Panc1 (cell line): ENCODE results near the gene ADAMTS13. TPM values are rescaled to one million over a fixed set of nuclear protein-coding genes. Genes with fewer than 3 reads are reported as not detected.

ENCODE experiments used
- ATAC-seq: fragments of 200-7000 bp; cut with Tn5 transposase; 2 replicates; pipeline ENCODE4 v1.9.1; 2020; ENCODE audit warnings: mild to moderate bottlenecking, moderate library complexity
- BruUV-seq: library from RNA; stranded (reverse); fragments of 400-500 nt; replicated peaks from 2 replicates; lab custom pipeline; 2021; lab: Mats Ljungman, UMichigan
- CTCF ChIA-PET: fragments of 300-600 bp; sonication (Branson Sonifier 250); formaldehyde crosslinking; loops from one replicate; lab custom pipeline; 2022; ENCODE audit warnings: antibody characterized with exemption; lab: Charles Lee
- POLR2A ChIA-PET: fragments of 300-600 bp; sonication (Branson Sonifier 250); formaldehyde crosslinking; loops from one replicate; lab custom pipeline; 2022; ENCODE audit warnings: antibody characterized with exemption; lab: Charles Lee
- DNase-seq: peaks from one replicate; pipeline ENCODE4 v3.0.0-alpha.2; 2010; ENCODE audit warnings: low read depth, low spot score
- H3K27ac ChIP-seq: 2 replicates; pipeline ENCODE4 v1.5.1; 2011; ENCODE audit warnings: mild to moderate bottlenecking, low read length, inconsistent platforms
- H3K27me3 ChIP-seq: fragments of 200-500 bp; sonication (Bioruptor generic); 2 replicates; pipeline ENCODE4 v1.6.0; 2014; ENCODE audit warnings: low read length, inconsistent platforms; ENCODE audit not compliant: control insufficient read depth, insufficient read depth
- H3K36me3 ChIP-seq: fragments of 200-500 bp; sonication (Bioruptor generic); 2 replicates; pipeline ENCODE4 v1.5.1; 2014; ENCODE audit warnings: inconsistent platforms, mild to moderate bottlenecking, low read length, moderate library complexity; ENCODE audit not compliant: control insufficient read depth, insufficient read depth
- H3K4me1 ChIP-seq: 2 replicates; pipeline ENCODE4 v1.5.1; 2011; ENCODE audit warnings: inconsistent platforms, mild to moderate bottlenecking, low read length, moderate library complexity; ENCODE audit not compliant: control insufficient read depth, insufficient read depth
- H3K4me3 ChIP-seq, 2 experiments: 2 replicates each; pipeline ENCODE4 v1.5.1; 2011 to 2012; ENCODE audit warnings: low read depth in 2 of 2, low read length in 2 of 2, mild to moderate bottlenecking in 2 of 2, inconsistent platforms in 1 of 2, moderate library complexity in 1 of 2
- H3K9me3 ChIP-seq: fragments of 200-500 bp; sonication (Bioruptor generic); 2 replicates; pipeline ENCODE4 v1.5.1; 2014; ENCODE audit warnings: low read depth, mild to moderate bottlenecking, inconsistent platforms, low read length, moderate library complexity; ENCODE audit not compliant: control insufficient read depth, insufficient read depth
- POLR2AphosphoS5 ChIP-seq: IDR thresholded peaks from 2 replicates; pipeline ENCODE4 v1.6.1; 2012; ENCODE audit warnings: mild to moderate bottlenecking, low read depth, low read length, moderate library complexity
- SIN3A ChIP-seq: IDR thresholded peaks from 2 replicates; pipeline ENCODE4 v1.6.1; 2012; ENCODE audit warnings: low read depth, mild to moderate bottlenecking, low read length, moderate library complexity, borderline replicate concordance; ENCODE audit not compliant: insufficient read depth
- TCF7L2 ChIP-seq: IDR thresholded peaks from 2 replicates; pipeline ENCODE4 v1.6.1; 2011; ENCODE audit warnings: mild to moderate bottlenecking, low read depth, low read length, inconsistent platforms
- in situ Hi-C: cut with HindIII; loops from 2 replicates; pipeline ENCODE4 v1.10.0; 2016; ENCODE audit warnings: low sequenced_read_pairs, low pct_unique_long_range_greater_than_20kb
- intact Hi-C: fragments of 100-400 bp; cut with micrococcal nuclease; formaldehyde crosslinking; loops from one replicate; pipeline ENCODE4 v1.10.0; 2022; ENCODE audit not compliant: unreplicated experiment
- total RNA-seq: library from RNA; stranded (reverse); gene quantifications from one replicate; pipeline ENCODE4 v1.2.1, GENCODE V29; 2021; ENCODE audit not compliant: unreplicated experiment
- TF ChIP-seq, protein P1 (sequence below), 2 experiments: IDR thresholded peaks; 2 replicates each; pipeline ENCODE4 v1.6.1; 2011 to 2012; ENCODE audit warnings: low read depth in 2 of 2, control low read depth in 1 of 2, low read length in 1 of 2, mild to moderate bottlenecking in 1 of 2, moderate library complexity in 1 of 2; ENCODE audit not compliant: insufficient read depth in 1 of 2
- TF ChIP-seq, protein P2 (sequence below): fragments of 450-650 bp; IDR thresholded peaks from 2 replicates; pipeline ENCODE4 v1.5.1; 2017; ENCODE audit warnings: mild to moderate bottlenecking

ADAMTS13 gene
- total RNA-seq, 1 experiment from 2014 or later = 3.4 TPM

DNA sequence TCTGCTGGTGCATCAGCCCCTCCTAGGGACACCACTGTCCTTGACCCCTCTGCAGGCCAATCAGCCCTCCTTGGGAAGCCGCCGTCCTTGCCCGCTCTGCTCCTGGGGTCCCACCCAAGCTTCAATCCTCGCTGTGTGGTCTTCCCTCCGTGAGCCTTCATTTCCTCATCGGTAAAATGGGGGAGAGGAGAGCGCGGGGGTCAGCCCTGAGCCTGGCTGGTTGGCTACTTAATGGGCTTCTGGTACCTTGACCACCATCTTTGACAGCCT is 69.4 kb downstream of the ADAMTS13 start:
- in situ Hi-C loops = no loop called here
- Histone ChIP-seq H3K4me3 (no peak overlapping the region), H3K27me3 (no peaks in the 10 kb centered on the region), H3K9me3 (no peaks in the 10 kb centered on the region), H3K4me1 (no peaks in the 10 kb centered on the region; the same call in 1 of the 2 replicates), H3K36me3 (no peaks in the 10 kb centered on the region), H3K27ac (no peak overlapping the region)
- TF ChIP-seq, protein P1, sequence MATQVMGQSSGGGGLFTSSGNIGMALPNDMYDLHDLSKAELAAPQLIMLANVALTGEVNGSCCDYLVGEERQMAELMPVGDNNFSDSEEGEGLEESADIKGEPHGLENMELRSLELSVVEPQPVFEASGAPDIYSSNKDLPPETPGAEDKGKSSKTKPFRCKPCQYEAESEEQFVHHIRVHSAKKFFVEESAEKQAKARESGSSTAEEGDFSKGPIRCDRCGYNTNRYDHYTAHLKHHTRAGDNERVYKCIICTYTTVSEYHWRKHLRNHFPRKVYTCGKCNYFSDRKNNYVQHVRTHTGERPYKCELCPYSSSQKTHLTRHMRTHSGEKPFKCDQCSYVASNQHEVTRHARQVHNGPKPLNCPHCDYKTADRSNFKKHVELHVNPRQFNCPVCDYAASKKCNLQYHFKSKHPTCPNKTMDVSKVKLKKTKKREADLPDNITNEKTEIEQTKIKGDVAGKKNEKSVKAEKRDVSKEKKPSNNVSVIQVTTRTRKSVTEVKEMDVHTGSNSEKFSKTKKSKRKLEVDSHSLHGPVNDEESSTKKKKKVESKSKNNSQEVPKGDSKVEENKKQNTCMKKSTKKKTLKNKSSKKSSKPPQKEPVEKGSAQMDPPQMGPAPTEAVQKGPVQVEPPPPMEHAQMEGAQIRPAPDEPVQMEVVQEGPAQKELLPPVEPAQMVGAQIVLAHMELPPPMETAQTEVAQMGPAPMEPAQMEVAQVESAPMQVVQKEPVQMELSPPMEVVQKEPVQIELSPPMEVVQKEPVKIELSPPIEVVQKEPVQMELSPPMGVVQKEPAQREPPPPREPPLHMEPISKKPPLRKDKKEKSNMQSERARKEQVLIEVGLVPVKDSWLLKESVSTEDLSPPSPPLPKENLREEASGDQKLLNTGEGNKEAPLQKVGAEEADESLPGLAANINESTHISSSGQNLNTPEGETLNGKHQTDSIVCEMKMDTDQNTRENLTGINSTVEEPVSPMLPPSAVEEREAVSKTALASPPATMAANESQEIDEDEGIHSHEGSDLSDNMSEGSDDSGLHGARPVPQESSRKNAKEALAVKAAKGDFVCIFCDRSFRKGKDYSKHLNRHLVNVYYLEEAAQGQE (IDR thresholded peaks at IDR 0.05; ENCODE audit: insufficient read depth in 1 of 2, low read depth in 2 of 2, low read length in 1 of 2) = no peak
- TF ChIP-seq SIN3A (no peak), POLR2AphosphoS5 (no peak)
- ATAC-seq (no peak), DNase-seq (no peak)
- intact Hi-C loops = no loop called here
- CTCF ChIA-PET = no interaction called here
- POLR2A ChIA-PET = no interaction called here
- no TSS peak for BruUV-seq

DNA sequence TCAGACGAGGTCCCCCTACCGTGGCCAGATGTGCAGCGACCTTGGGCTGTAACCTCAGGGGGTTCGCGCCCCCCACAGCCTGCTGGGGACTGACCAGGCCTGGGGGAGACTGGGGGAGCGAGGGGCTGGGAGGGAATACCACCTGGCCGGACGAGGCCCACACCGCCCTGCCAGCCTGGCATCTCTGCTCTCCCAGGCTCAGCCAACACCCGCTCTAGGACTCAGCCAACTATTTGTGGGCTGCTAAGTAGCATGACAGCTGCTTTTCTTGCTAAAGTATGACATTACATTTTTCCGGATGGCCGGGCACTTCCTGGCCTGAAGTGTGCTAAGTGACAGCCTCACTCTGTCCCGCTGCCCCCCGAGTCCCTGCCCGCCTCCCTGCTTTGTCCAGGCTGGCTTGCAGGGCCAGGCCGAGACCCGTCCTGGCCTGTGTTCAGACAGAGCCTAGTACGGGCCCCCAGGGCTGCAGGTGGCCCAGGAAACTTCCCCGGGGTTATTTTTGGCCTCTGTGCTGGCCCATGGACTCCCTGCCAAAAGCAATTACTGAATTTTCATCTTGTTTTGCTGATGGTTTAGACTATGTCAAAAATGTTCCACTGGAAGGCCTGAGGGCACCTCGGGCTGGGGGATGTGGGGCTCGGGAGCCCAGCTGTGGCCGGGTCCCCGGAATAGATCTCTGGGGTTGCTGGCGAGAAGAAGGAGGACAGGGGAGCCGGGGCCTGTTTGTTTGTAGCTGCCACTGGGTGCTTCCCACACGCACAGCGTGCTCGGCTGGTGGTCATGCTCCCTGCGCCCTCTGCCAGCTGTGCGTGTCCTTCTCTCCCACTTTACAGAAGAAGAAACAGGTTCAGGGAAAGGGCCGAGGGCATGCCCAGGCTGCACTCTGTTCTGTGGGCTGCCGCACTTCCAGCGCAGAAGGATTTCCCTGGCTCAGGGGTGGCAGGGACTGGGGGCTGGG is 70.2 kb downstream of the ADAMTS13 start:
- intact Hi-C loops = no loop called here
- BruUV-seq = no TSS peak
- ATAC-seq (peak; percentile 43; the same call in 1 of the 2 replicates), DNase-seq (no peak)
- Histone ChIP-seq H3K36me3 (no peaks in the 10 kb centered on the region), H3K9me3 (no peaks in the 10 kb centered on the region), H3K4me3 (no peak overlapping the region), H3K27me3 (no peaks in the 10 kb centered on the region), H3K27ac (no peak overlapping the region), H3K4me1 (no peaks in the 10 kb centered on the region; the same call in 1 of the 2 replicates)
- CTCF ChIA-PET = interaction anchor here (0.6 kb wide), 1 partner anchor 8 kb away, joined by 7 read pairs; no protein-coding TSS in a partner anchor
- TF ChIP-seq POLR2AphosphoS5 (no peak), SIN3A (no peak), TCF7L2 (no peak)
- TF ChIP-seq, protein P1 (IDR thresholded peaks at IDR 0.05; ENCODE audit: insufficient read depth in 1 of 2, low read depth in 2 of 2, low read length in 1 of 2) = no peak
- TF ChIP-seq, protein P2, sequence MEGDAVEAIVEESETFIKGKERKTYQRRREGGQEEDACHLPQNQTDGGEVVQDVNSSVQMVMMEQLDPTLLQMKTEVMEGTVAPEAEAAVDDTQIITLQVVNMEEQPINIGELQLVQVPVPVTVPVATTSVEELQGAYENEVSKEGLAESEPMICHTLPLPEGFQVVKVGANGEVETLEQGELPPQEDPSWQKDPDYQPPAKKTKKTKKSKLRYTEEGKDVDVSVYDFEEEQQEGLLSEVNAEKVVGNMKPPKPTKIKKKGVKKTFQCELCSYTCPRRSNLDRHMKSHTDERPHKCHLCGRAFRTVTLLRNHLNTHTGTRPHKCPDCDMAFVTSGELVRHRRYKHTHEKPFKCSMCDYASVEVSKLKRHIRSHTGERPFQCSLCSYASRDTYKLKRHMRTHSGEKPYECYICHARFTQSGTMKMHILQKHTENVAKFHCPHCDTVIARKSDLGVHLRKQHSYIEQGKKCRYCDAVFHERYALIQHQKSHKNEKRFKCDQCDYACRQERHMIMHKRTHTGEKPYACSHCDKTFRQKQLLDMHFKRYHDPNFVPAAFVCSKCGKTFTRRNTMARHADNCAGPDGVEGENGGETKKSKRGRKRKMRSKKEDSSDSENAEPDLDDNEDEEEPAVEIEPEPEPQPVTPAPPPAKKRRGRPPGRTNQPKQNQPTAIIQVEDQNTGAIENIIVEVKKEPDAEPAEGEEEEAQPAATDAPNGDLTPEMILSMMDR = no peak
- in situ Hi-C loops = no loop called here
- POLR2A ChIA-PET = no interaction called here
